Breast epithelium (tissue), 4 donors: ENCODE measurements around the gene STOM. TPM values are rescaled to one million over a fixed set of nuclear protein-coding genes. Genes with fewer than 3 reads are reported as not detected.
A peak's percentile ranks its signal among the peaks of the same experiment; 100 is the strongest.
"Not testable (repeated sequence)": the region's sequence is repeated elsewhere in the genome, so short reads cannot be mapped to it uniquely, and the experiment has no call there.

Experiments
- DNase-seq, 2 donors: peaks; one replicate each; pipeline ENCODE4 v3.0.0-alpha.2; 2019; ENCODE audit warnings: low spot score in 2 of 2
- H3K27ac ChIP-seq, 2 donors: fragments of 200-600 bp; sonication (generic) in 1 of 2; one replicate each; pipeline ENCODE4 v1.5.1; 2016 to 2019; ENCODE audit warnings: mild to moderate bottlenecking in 1 of 2
- H3K27me3 ChIP-seq, 2 donors: fragments of 200-600 bp; sonication (generic) in 1 of 2; one replicate each; pipeline versions ENCODE4 v1.5.1 to v1.6.0; 2017 to 2019; ENCODE audit warnings: control low read depth in 1 of 2, mild to moderate bottlenecking in 1 of 2
- H3K36me3 ChIP-seq: fragments of 200-600 bp; one replicate; pipeline ENCODE4 v1.5.1; 2019
- H3K4me1 ChIP-seq, 2 donors: fragments of 200-600 bp; sonication (generic); one replicate each; pipeline ENCODE4 v1.5.1; 2016 to 2019; ENCODE audit warnings: control low read depth in 1 of 2
- H3K4me3 ChIP-seq, 3 donors: fragments of 200-600 bp; sonication (generic); 1 replicate in 2 of 3; 2 replicates in 1 of 3; pipeline ENCODE4 v1.5.1; 2016 to 2019; ENCODE audit warnings: mild to moderate bottlenecking in 3 of 3, moderate library complexity in 2 of 3
- H3K9me3 ChIP-seq, 2 donors: fragments of 200-600 bp; sonication (generic) in 1 of 2; one replicate each; pipeline ENCODE4 v1.5.1; 2016 to 2019; ENCODE audit warnings: control low read depth in 1 of 2
- CTCF ChIP-seq, 3 donors: fragments of 450-650 bp; IDR thresholded peaks; one replicate each; pipeline ENCODE4 v1.5.1; 2016 to 2017; ENCODE audit warnings: antibody characterized with exemption in 3 of 3, mild to moderate bottlenecking in 3 of 3, moderate library complexity in 3 of 3
- POLR2A ChIP-seq: fragments of 450-650 bp; IDR thresholded peaks from one replicate; pipeline ENCODE4 v1.6.1; 2016; ENCODE audit warnings: antibody characterized with exemption, mild to moderate bottlenecking, moderate library complexity
- POLR2AphosphoS5 ChIP-seq, 3 donors: sonication (generic); formaldehyde crosslinking; IDR thresholded peaks; one replicate each; pipeline ENCODE4 v1.6.1; 2017; ENCODE audit warnings: antibody characterized with exemption in 3 of 3
- intact Hi-C: fragments of 100-400 bp; cut with DNase I; formaldehyde crosslinking; loops from one replicate; pipeline ENCODE4 v1.15.1; 2023; ENCODE audit warnings: low total_unique reads
- total RNA-seq, 3 donors: library from RNA; depleted of rRNA; stranded (reverse); fragments of >200 nt; gene quantifications; one replicate each; pipeline ENCODE4 v1.1.0, GENCODE V29; 2016

The STOM gene
- total RNA-seq, 3 donors from 2014 or later = 263 to 444 (median 334) TPM

DNA sequence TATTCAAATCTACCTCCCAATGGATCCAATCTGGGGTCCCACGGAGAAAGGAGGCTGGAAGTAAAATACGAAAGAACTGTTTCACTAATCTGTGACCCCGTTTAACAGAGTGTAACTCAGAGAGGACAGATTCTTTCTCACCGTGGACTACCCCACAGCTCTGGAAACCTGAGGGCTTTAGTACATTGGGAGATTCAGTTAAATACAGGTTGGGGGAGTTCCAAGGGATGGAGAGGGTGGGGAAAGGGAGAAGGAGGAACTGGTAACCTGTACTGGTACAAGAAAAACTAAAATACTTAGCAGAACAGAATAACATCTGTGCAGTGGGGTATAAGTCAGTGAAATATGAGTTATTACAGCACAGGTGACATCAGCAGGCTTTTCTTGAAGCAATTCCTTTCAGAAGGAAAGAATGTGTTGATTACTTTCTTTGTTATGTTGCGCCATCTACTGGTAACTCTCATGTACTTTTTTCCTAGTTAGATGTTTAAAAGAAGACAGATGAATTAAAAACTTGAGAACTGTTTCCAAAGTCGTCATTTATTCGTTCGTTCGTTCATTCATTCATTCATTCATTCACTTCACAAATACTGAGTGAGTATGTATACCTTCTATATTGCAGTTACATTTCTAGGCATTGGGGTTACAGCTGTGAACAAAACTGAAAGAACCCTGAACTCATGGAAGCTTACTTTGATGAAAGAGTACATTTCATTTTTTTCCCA lies 30.0 kb upstream of the STOM start:
- Histone ChIP-seq H3K9me3 (no peaks in the 10 kb centered on the region), H3K4me3 (no peak overlapping the region), H3K36me3 (no peaks in the 10 kb centered on the region), H3K27ac (peak overlapping the region in 1 of 2 donors; percentile 2), H3K27me3 (no peaks in the 10 kb centered on the region), H3K4me1 (no peaks in the 10 kb centered on the region)
- TF ChIP-seq CTCF (IDR thresholded peaks at IDR 0.05) (peak; percentile 76 to 88 (median 76)), POLR2A (no peak), POLR2AphosphoS5 (IDR thresholded peaks at IDR 0.05) (no peak)
- intact Hi-C loops = loop anchor here (10.0 kb wide), 1 partner anchor 195 kb away; the partner anchor contains the start of gene RAB14
- no peak for DNase-seq

DNA sequence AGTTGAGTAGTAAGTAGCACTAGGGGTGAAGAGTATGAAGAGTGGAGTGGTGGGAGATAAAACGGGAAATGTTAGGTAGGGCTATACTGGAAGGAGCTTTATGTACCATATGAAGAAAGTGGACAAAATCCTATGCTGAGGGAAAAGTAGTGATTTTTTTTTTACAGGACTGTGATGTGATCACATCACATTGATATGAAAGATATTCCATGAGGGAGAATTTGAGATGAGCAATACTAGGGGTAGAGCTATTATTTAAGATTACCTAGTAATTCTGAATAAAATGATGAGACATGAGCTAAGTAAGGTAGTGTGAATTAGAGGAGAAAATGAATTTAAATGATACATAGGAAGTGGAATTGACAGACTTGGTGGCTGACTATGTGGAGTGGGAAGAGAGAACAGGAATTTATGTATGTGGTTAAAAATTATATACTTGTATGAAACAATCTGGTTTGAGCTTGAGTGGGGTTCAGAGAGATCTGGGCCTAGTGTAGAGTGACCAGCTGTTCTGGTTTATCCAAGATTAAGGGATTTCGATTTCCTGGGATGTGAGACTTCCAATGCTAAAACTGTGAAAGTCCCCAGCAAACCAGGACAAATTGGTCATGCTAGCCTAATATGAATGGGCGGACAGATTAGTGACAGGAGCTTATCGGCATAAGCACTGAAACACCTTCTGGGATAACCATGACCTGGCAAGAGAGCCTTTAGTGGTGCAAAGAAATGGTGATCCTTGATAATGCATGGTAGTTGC lies 29.3 kb upstream of the STOM start:
- no peaks in the 10 kb centered on the region for H3K4me1 ChIP-seq
- TF ChIP-seq POLR2A = no peak
- TF ChIP-seq CTCF (IDR thresholded peaks at IDR 0.05) = no peak
- H3K9me3 ChIP-seq = no peaks in the 10 kb centered on the region
- H3K36me3 ChIP-seq = no peaks in the 10 kb centered on the region
- no peaks in the 10 kb centered on the region for H3K27me3 ChIP-seq
- H3K27ac ChIP-seq = peak overlapping the region; percentile 68 to 72
- DNase-seq = no peak
- intact Hi-C loops = no loop called here
- no peak overlapping the region for H3K4me3 ChIP-seq

DNA sequence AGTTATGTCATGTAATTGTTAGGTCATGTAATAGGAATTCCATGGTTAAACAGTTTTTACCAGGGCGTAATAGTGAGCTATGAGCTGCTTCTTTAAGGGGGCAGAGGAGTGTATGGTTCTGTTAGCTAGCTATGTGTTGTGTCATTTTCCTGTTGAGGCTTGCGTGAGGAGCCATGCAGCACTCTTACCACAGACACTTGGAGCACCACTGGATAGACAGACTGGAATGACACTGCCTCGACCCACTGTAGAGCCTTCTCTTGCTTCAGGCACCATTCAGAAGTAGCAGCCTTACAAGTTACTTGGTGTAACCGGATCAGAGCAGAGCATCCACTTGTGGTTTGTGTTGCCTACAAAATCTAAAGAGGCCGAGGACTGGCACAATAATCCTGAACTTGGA lies 28.3 kb upstream of the STOM start:
- Histone ChIP-seq H3K36me3 (no peaks in the 10 kb centered on the region), H3K9me3 (no peaks in the 10 kb centered on the region), H3K4me1 (no peaks in the 10 kb centered on the region), H3K4me3 (no peak overlapping the region), H3K27me3 (no peaks in the 10 kb centered on the region), H3K27ac (peak overlapping the region; percentile 68 to 72)
- DNase-seq = peak in 1 of 2 donors; percentile 75
- intact Hi-C loops = no loop called here
- no peak for TF ChIP-seq CTCF (IDR thresholded peaks at IDR 0.05)
- TF ChIP-seq POLR2A = no peak
- TF ChIP-seq POLR2AphosphoS5 (IDR thresholded peaks at IDR 0.05) = no peak

- H3K9me3 ChIP-seq, DNase-seq, H3K4me3 ChIP-seq, H3K36me3 ChIP-seq, intact Hi-C loops, H3K27ac ChIP-seq, H3K27me3 ChIP-seq, H3K4me1 ChIP-seq: not testable (repeated sequence)
Measured at GRCh38 chr9:121397277-121397676, 27.2 kb upstream of the STOM start.

DNA sequence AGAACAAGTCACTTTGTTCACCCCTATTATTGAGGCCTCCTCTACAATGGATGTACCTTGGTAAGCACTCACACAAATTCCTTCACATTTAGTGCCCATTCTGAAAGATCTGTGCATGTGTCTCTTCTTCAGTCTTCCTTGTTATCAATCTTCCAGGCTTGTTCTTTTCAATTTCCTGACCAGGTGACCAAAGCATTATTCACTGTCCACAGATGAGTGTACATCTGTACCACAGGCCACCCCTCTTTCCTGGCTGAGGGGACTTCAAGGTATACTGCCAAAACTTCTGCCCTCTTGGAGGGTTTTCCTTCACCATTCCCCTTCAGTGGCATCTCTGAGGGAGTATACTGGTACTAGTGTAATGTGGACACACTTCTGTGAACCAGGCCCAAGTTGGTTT lies 25.5 kb upstream of the STOM start:
- no peak for DNase-seq
- H3K4me1 ChIP-seq = no peaks in the 10 kb centered on the region
- intact Hi-C loops = no loop called here
- H3K4me3 ChIP-seq = no peak overlapping the region
- H3K27me3 ChIP-seq = no peaks in the 10 kb centered on the region
- TF ChIP-seq CTCF (IDR thresholded peaks at IDR 0.05) = no peak
- no peak overlapping the region for H3K27ac ChIP-seq
- H3K9me3 ChIP-seq = no peaks in the 10 kb centered on the region
- no peaks in the 10 kb centered on the region for H3K36me3 ChIP-seq
